Right lobe of liver (tissue), 6 donors: ENCODE results near the gene C4B. TPM values are rescaled to one million over a fixed set of nuclear protein-coding genes. Genes with fewer than 3 reads are reported as not detected.
A peak's percentile ranks its signal among the peaks of the same experiment; 100 is the strongest.
"Not testable (repeated sequence)": the region's sequence is repeated elsewhere in the genome, so short reads cannot be mapped to it uniquely, and the experiment has no call there.

Source experiments
- ATAC-seq, 4 donors: fragments of 200-7000 bp; cut with Tn5 transposase; one replicate each; pipeline ENCODE4 v1.9.1; 2020; ENCODE audit warnings: mild to moderate bottlenecking in 4 of 4, moderate library complexity in 4 of 4
- DNase-seq, 3 donors: peaks; one replicate each; pipeline ENCODE4 v3.0.0-alpha.2; 2020
- H3K27ac ChIP-seq, 3 donors: fragments of 200-600 bp; one replicate each; pipeline ENCODE4 v1.8.0; 2022
- H3K27me3 ChIP-seq, 2 donors: fragments of 200-600 bp; one replicate each; pipeline ENCODE4 v1.8.0; 2022
- H3K36me3 ChIP-seq, 4 donors: fragments of 200-600 bp; sonication (generic) in 1 of 4; one replicate each; pipeline versions ENCODE4 v1.5.1 to v1.8.0; 2017 to 2022; ENCODE audit warnings: control low read depth in 1 of 4
- H3K4me1 ChIP-seq, 4 donors: fragments of 200-600 bp; sonication (generic) in 1 of 4; one replicate each; pipeline versions ENCODE4 v1.5.1 to v1.8.0; 2017 to 2022; ENCODE audit warnings: control low read depth in 1 of 4
- H3K4me3 ChIP-seq, 3 donors: fragments of 200-600 bp; one replicate each; pipeline ENCODE4 v1.8.0; 2022
- H3K9me3 ChIP-seq, 4 donors: fragments of 200-600 bp; sonication (generic) in 1 of 4; one replicate each; pipeline versions ENCODE4 v1.5.1 to v1.8.0; 2017 to 2022; ENCODE audit warnings: control low read depth in 1 of 4
- WGBS: methylation state at CpG from one replicate; pipeline ENCODE4 v1.1.6; 2018; ENCODE audit warnings: low coverage, low lambda C conversion rate; ENCODE audit not compliant: insufficient coverage; ENCODE audit errors: missing lambda C conversion rate; 5-methylcytosine and 5-hydroxymethylcytosine counted together
- intact Hi-C, 2 donors: fragments of 100-400 bp; cut with DNase I; formaldehyde crosslinking; loops; one replicate each; pipeline versions ENCODE4 v1.11.2 to v1.14.1; 2022
- total RNA-seq, 6 experiments: library from RNA; depleted of rRNA in 2 of 6; stranded (reverse); fragments of >200 nt in 2 of 6; fragmentation: NEBNext Ultra II Directional in 3 of 6; extraction: Animal tissue kit (Norgen Biotek cat#: 25700) in 3 of 6; gene quantifications; one replicate each; pipeline versions ENCODE4 v1.1.0 to v1.2.4, GENCODE V29; 2016 to 2023
- donor health status: DM: no; HTN: yes; CAD: no.
- donor health status: DM: no; HTN: no; CAD: no.
- donor health status: DM: no; HTN: no; CAD: no.
- donor health status: DM: no; HTN: yes; CAD: no.
- donor health status: DM: no; HTN: yes; CAD: no.

C4B gene
- total RNA-seq, 6 experiments from 2014 or later, result 1,420 to 2,805 (median 2,265) TPM

GRCh38 chr6:32010856-32011530, 3.6 kb upstream of the C4B start:
- DNase-seq, result peak in 2 of 3 donors; percentile 24 to 44
- H3K27ac ChIP-seq, H3K36me3 ChIP-seq, H3K9me3 ChIP-seq, intact Hi-C loops, H3K27me3 ChIP-seq, H3K4me3 ChIP-seq, ATAC-seq, H3K4me1 ChIP-seq: not testable (repeated sequence)
- whole genome bisulfite sequencing, result no CpG with 5 or more reads among the region's 27 CpGs

- ATAC-seq, intact Hi-C loops: not testable (repeated sequence)
Observed at GRCh38 chr6:32012941-32013617, 1.5 kb upstream of the C4B start.

GRCh38 chr6:32013738-32014137, 857 bp upstream of the C4B start:
- no CpG with 5 or more reads among the region's 5 CpGs for WGBS
- not testable (repeated sequence) for H3K27me3 ChIP-seq
- ATAC-seq, result peak; percentile 35 to 70 (median 64)

More at GRCh38 chr6:32012941-32013617, 1.5 kb upstream of the C4B start:
- 90% methylated on average over 6 of the region's 17 CpGs for WGBS
- H3K4me3 ChIP-seq, H3K9me3 ChIP-seq, H3K36me3 ChIP-seq, H3K4me1 ChIP-seq, H3K27me3 ChIP-seq: not testable (repeated sequence)
- DNase-seq, result peak in 2 of 3 donors; percentile 24 to 52
- peak overlapping the region in 1 of 3 donors; percentile 55 for H3K27ac ChIP-seq

GRCh38 chr6:32022100-32022499, 7.5 kb downstream of the C4B start:
- H3K27me3 ChIP-seq, intact Hi-C loops, ATAC-seq: not testable (repeated sequence)

More at GRCh38 chr6:32013738-32014137, 857 bp upstream of the C4B start:
- H3K4me1 ChIP-seq, DNase-seq, H3K36me3 ChIP-seq, H3K27ac ChIP-seq, H3K4me3 ChIP-seq, H3K9me3 ChIP-seq, intact Hi-C loops: not testable (repeated sequence)

GRCh38 chr6:32028631-32029030, 14.0 kb downstream of the C4B start:
- ATAC-seq, H3K27me3 ChIP-seq, H3K36me3 ChIP-seq, H3K27ac ChIP-seq, H3K4me1 ChIP-seq, DNase-seq, H3K4me3 ChIP-seq, H3K9me3 ChIP-seq, intact Hi-C loops: not testable (repeated sequence)
- WGBS, result no CpG with 5 or more reads among the region's 10 CpGs

More at GRCh38 chr6:32022100-32022499, 7.5 kb downstream of the C4B start:
- DNase-seq, H3K4me3 ChIP-seq, H3K27ac ChIP-seq, H3K4me1 ChIP-seq, H3K36me3 ChIP-seq, H3K9me3 ChIP-seq: not testable (repeated sequence)
- WGBS, result no CpG with 5 or more reads among the region's 10 CpGs

GRCh38 chr6:32029553-32029952, 15.0 kb downstream of the C4B start:
- ATAC-seq, H3K4me1 ChIP-seq, intact Hi-C loops, DNase-seq, H3K27me3 ChIP-seq, H3K9me3 ChIP-seq, H3K36me3 ChIP-seq, H3K27ac ChIP-seq, H3K4me3 ChIP-seq: not testable (repeated sequence)
- WGBS, result 58% methylated on average over 5 of the region's 14 CpGs

GRCh38 chr6:32035283-32036013, 20.9 kb downstream of the C4B start:
- no CpG with 5 or more reads among the region's 16 CpGs for WGBS
- H3K9me3 ChIP-seq, DNase-seq, H3K4me3 ChIP-seq, H3K27ac ChIP-seq, H3K4me1 ChIP-seq, H3K27me3 ChIP-seq, H3K36me3 ChIP-seq, intact Hi-C loops: not testable (repeated sequence)
- ATAC-seq, result peak; percentile 32 to 73 (median 64)

- H3K9me3 ChIP-seq, H3K4me1 ChIP-seq, H3K4me3 ChIP-seq, H3K36me3 ChIP-seq, intact Hi-C loops, H3K27me3 ChIP-seq: not testable (repeated sequence)
- 48% methylated on average over 3 of the region's 5 CpGs for WGBS
- ATAC-seq (peak; percentile 0 to 5 (median 1)), DNase-seq (peak in 2 of 3 donors; percentile 49 to 50)
- H3K27ac ChIP-seq, result peak overlapping the region in 1 of 3 donors; percentile 63
Observed at GRCh38 chr6:32037136-32037535, 22.5 kb downstream of the C4B start.
